ENCODE measurements around the gene ITCH.
"Not testable (repeated sequence)": the region's sequence is repeated elsewhere in the genome, so short reads cannot be mapped to it uniquely, and the experiment has no call there.

ITCH gene

DNA sequence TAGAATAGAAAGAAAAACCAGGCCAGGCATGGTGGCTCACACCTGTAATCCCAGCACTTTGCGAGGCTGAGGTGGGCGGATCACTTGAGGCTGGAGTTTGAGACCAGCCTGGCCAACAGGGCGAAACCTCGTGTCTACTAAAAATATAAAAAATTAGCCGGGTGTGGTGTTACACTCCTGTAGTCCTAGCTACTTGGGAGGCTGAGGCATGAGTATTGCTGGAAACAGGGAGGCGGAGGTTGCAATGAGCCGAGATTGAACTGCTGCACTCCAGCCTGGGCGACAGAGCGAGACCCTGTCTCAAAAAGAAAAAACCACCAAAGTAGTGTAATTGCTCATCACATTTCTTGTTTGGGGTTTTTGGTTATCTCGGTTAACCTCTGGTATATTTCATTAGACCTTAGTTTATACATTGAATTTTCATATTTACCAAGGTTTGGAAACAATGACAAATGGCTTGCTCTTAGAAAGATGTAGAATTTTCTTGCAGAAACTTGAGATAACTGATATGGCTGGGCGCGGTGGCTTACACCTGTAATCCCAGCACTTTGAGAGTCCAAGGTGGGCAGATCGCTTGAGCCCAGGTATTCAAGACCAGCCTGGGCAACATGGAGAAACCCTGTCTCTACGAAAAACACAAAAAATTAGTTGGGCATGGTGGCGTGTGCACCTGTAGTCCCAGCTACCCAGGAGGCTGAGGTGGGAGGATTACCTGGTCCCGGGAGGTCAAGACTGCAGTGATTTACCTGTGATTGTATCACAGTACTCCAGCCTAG, 14.2 kb downstream of the ITCH start:
- DNase-seq (ENCODE audit: low spot score), result no peak

- no peak for DNase-seq (ENCODE audit: low spot score)
These were observed 19.1 kb downstream of the ITCH start for GRCh38 chr20:34382174-34382573.

DNA sequence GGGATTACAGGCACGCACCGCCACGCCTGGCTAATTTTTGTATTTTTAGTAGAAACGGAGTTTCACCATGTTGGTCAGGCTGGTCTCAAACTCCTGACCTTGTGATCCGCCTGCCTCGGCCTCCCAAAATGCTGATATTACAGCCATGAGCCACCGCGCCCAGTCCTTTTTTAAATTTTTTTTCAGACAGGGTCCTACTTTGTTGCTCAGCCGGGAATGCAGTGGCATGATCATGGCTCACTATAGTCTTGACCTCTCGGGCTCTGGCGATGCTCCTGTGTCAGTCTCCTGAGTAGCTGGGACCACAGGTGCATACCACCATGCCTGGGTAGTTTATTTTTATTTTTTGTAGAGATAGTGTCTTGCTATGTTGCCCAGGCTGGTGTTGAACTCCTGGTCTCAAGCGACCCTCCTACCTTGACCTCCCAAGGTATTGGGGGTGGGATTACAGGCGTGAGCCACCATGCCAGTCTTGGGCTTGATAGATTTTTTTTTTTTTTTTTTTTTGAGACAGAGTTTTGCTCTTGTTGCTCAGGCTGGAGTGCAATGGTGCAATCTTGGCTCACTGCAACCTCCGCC, 19.9 kb downstream of the ITCH start:
- DNase-seq (ENCODE audit: low spot score), result not testable (repeated sequence)

DNA sequence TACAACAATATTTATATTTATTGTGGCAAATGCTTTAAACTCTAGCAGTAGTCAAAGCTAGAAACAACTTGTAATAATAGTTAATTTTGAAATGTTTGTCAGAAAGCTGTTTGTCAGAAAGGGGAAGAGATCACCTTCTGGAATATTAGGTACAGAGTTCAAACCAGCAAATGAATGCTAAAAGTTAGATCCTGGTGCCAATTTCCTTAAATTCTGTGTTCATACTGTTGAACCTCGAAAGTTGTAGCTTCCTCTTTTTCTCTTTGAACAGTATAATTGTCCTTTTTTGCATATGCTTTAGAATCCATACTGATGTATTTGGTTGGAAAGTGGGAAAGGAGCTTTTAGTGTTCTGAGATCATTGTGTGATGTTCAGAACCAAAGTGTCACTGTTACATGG, 22.4 kb downstream of the ITCH start:
- no peak for DNase-seq (ENCODE audit: low spot score)

- no peak for DNase-seq (ENCODE audit: low spot score)
These were observed 24.9 kb downstream of the ITCH start for GRCh38 chr20:34388000-34388399.

- no peak for DNase-seq (ENCODE audit: low spot score)
These were observed 25.6 kb downstream of the ITCH start for GRCh38 chr20:34388678-34389077.

DNA sequence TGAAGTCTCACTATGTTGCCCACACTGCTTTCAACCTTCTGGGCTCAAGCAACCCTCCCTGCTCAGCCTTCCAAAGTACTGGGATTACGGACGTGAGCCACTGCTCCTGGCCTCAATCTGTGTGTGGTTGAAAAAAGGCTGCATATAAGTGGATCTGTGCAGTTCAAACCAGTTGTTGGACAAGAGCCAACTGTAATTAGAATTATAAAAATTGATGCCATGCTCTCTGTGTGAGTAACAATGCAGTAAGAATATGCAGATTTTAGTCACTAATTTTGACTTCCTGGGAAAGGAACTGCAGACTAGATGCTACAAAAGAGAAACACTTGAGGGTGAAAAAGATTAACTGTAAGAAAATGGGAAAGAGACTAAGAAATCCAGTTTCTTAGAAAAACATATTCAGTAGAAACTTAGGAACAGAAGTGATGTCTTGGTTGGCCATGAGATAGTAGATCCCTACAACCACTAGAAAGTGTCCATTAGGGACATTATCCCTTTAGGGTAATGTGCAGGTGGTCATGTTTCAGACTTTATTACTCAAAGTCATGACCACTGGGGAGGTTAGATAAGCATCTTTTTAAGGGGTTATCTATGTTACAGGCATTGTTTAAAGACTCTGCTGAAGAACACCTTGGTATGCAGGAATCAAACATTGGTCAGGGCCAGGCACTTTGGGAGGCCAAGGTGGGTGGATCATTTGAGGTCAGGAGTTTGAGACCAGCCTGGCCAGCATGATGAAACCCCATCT, 26.3 kb downstream of the ITCH start:
- no peak for DNase-seq (ENCODE audit: low spot score)

DNA sequence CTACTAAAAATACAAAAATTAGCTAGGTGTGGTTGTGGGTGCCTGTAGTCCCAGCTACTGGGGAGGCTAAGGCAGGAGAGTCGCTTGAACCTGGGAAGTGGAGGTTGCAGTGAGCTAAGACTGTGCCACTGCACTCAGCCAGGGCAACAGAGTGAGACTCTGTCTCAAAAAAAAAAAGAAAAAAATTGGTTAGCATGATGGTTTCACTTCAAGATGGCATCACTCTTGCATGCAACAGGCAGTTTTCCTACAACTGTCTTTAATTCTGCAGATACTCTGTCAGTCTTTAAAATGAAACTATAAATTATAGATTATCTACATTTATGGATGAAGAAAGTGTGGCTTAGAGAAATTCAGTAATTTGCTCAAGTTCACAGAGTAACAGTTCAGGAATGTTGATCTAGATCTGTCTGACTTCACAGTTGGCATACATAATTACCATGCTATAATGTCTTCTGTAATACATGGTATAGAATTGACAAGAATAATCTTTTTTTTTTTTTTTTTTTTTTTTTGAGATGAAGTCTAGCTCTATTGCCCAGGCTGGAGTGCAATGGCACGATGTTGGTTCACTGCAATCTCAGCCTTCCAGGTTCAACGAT, 27.0 kb downstream of the ITCH start:
- DNase-seq (ENCODE audit: low spot score), result no peak

DNA sequence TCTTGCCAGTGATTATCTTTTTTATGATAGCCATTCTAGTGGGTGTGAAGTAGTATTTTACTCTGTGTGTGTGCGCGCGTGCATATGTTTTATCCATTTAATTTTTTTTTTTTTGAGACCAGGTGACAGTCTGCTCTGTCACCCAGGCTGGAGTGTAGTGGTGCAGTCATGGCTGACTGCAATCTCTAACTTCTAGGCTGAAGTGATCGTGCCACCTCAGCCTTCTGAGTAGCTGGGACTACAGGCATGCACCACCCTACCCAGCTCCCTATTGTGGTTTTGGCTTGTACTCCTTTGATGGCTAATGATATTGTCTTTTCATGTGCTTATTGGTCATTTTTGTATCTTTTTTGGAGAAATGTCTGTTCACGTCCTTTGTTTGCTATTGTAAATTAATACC, 33.3 kb downstream of the ITCH start:
- DNase-seq (ENCODE audit: low spot score), result no peak

- no peak for DNase-seq (ENCODE audit: low spot score)
These were observed 34.0 kb downstream of the ITCH start for GRCh38 chr20:34397096-34397495.

- not testable (repeated sequence) for DNase-seq (ENCODE audit: low spot score)
These were observed 37.7 kb downstream of the ITCH start for GRCh38 chr20:34400776-34401175.

DNA sequence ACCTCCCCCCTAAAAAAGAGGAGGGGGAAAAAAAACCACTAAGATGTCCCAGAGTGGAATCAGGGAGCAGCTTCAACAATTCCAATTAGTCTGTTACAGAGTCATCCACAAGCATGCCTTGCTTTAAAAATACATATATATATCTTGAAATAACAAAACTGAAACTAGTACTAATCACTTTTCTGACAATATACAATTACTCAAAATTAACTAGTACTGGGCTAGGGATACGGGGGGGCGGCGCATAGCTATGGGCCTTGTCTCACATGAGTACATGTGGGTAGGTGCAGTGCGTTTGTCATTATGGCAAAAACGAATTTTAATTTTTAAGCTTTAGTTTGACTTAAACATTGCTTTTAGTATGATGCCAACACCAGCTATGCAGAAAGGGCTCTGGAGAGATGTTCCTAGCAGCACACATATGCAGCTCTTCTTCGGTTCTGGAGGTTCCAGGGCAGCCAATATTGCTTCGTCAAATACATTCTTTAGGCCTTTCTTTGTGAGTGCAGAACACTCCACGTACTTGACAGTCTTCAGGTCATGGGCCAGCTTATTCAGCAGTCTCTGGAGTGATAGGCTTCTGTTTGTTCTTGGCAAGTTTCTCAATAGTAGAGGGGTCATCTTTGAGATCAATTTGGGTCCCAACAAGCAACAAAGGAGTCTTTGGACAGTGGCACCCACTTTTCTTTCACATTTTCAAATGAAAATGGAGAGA, 38.8 kb downstream of the ITCH start:
- no peak for DNase-seq (ENCODE audit: low spot score)

DNA sequence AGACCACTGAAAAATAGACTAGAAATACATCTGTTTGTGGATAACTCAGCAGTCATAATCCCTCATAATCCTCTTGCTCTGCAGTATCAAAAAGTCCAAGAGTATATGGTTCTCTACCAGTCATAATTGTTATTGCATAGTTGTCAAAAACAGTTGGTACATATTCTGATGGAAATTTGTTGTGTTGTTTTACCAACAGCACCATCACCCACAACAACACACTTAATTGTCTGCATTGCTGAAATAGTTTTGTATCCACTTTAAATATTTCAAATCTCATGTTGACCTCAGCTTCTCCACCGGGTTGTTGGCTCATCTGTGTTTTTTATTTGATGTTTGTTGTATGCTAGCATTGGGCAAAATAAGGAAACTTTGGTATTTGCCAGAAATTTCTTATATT, 39.4 kb downstream of the ITCH start:
- no peak for DNase-seq (ENCODE audit: low spot score)

GRCh38 chr20:34403063-34403827, 40.2 kb downstream of the ITCH start:
- DNase-seq (ENCODE audit: low spot score), result no peak

DNA sequence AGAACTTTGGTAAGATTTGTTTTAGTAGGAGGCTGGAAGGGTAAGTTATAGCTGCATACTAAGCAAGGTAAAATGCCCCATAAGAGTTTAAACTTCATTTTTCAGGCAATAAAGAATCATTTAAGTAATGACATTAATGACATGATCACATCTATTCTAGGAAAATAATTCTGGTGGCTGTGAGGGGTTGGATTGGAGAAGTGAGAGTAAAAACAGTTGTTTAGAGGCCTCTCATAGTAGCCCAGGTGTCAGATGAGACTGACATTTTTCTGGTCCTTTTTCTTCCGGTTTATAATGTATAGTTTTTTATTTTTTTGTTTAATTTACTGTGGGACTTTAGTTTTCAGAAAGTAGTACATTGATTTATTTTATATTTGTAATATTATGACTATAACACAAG, 40.8 kb downstream of the ITCH start:
- DNase-seq (ENCODE audit: low spot score), result no peak

GRCh38 chr20:34404803-34405202, 41.7 kb downstream of the ITCH start:
- DNase-seq (ENCODE audit: low spot score), result no peak

- not testable (repeated sequence) for DNase-seq (ENCODE audit: low spot score)
These were observed 42.2 kb downstream of the ITCH start for GRCh38 chr20:34405247-34405651.

GRCh38 chr20:34405942-34406341, 42.9 kb downstream of the ITCH start:
- DNase-seq (ENCODE audit: low spot score), result not testable (repeated sequence)

GRCh38 chr20:34407962-34408474, 44.9 kb downstream of the ITCH start:
- no peak for DNase-seq (ENCODE audit: low spot score)

DNA sequence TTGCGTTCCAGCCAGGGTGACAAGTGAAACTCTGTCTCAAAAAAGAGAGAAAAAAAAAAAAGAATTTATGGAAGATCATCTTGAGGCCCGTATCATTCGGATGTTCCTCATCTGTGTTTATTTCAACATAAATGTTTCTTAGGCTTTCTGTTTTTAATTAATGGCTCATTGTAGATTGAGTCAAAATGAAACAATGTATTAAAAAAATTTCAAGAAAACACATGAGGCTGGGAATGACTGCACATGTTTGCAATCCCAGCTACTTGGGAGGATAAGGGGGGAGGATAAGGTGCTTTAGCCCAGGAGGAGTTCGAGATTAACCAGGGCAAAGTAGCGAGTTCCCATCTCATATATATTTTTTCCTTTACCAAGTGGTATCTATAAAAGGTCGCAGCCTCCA, 47.3 kb downstream of the ITCH start:
- no peak for DNase-seq (ENCODE audit: low spot score)

- no peak for DNase-seq (ENCODE audit: low spot score)
These were observed 49.4 kb downstream of the ITCH start for GRCh38 chr20:34412453-34412852.
